Measurements from ENCODE around the gene PTER. TPM values are rescaled to one million over a fixed set of nuclear protein-coding genes. Genes with fewer than 3 reads are reported as not detected.

PTER gene
- total RNA-seq, 3 donors from 2014 or later: 15.7 to 28.7 (median 19.6) TPM

- intact Hi-C loops (cut with DNase I, micrococcal nuclease): no loop called here
- DNase-seq (no peak), ATAC-seq (no peak)
- Histone ChIP-seq H3K9me3 (no peaks in the 10 kb centered on the region), H3K4me3 (no peak overlapping the region), H3K36me3 (ENCODE audit: low read depth) (no peaks in the 10 kb centered on the region), H3K4me1 (ENCODE audit: low read depth) (no peaks in the 10 kb centered on the region)
- no peak for TF ChIP-seq CTCF (IDR thresholded peaks at IDR 0.05)
Observed at GRCh38 chr10:16510843-16511242, 74.0 kb downstream of the PTER start.

GRCh38 chr10:16518822-16519221, 82.0 kb downstream of the PTER start:
- intact Hi-C loops (cut with DNase I, micrococcal nuclease): no loop called here
- Histone ChIP-seq H3K36me3 (ENCODE audit: low read depth) (no peaks in the 10 kb centered on the region), H3K9me3 (no peaks in the 10 kb centered on the region), H3K4me3 (no peak overlapping the region), H3K4me1 (ENCODE audit: low read depth) (peaks cover 7% of the 10 kb centered on the region)
- ATAC-seq (no peak), DNase-seq (no peak)
- TF ChIP-seq CTCF (IDR thresholded peaks at IDR 0.05): no peak

DNA sequence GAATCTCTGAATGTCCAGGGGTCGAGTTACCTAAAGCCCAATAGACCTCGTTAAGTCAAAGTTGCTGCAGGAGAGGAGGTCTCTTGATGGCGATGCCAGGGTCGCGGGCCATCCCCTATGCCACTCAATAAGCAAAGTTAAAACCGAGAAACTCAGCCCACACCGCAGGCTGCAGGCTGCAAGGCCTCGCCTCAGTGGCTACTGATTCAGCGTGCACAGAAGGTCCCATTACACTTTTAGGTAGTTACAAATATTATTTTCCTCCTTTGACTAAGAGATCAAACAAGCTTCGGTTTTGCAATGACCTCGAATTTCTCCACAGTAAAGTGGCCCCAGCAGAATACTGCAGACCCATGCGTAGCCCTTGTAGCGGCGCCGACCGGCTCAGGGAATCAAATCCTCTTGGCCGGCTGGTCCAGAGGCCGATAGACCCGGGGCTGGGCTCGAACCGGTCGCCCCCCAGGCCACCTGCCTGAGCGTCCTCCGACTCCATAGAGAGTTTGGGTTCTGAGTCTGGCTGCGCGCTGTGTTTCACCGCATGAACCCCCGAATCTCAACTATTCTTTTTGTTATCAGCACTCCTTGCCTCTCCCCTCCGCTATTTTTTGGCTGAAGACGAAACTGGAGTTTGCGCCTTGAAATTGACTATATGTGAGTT, 82.6 kb downstream of the PTER start:
- no peak for TF ChIP-seq CTCF (IDR thresholded peaks at IDR 0.05)
- H3K4me3 ChIP-seq: no peak overlapping the region

GRCh38 chr10:16519908-16520861, 83.4 kb downstream of the PTER start:
- no peak for TF ChIP-seq CTCF (IDR thresholded peaks at IDR 0.05)
- Histone ChIP-seq H3K9me3 (no peaks in the 10 kb centered on the region), H3K36me3 (ENCODE audit: low read depth) (no peaks in the 10 kb centered on the region), H3K4me3 (no peak overlapping the region), H3K4me1 (ENCODE audit: low read depth) (peaks cover 7% of the 10 kb centered on the region)
- no peak for DNase-seq
- intact Hi-C loops (cut with DNase I, micrococcal nuclease): no loop called here
- ATAC-seq: peak; percentile 51

More for the DNA sequence above, 82.6 kb downstream of the PTER start:
- H3K36me3 ChIP-seq (ENCODE audit: low read depth): no peaks in the 10 kb centered on the region
- peaks cover 7% of the 10 kb centered on the region for H3K4me1 ChIP-seq (ENCODE audit: low read depth)
- intact Hi-C loops (cut with DNase I, micrococcal nuclease): no loop called here
- no peaks in the 10 kb centered on the region for H3K9me3 ChIP-seq
- DNase-seq (no peak), ATAC-seq (no peak)

DNA sequence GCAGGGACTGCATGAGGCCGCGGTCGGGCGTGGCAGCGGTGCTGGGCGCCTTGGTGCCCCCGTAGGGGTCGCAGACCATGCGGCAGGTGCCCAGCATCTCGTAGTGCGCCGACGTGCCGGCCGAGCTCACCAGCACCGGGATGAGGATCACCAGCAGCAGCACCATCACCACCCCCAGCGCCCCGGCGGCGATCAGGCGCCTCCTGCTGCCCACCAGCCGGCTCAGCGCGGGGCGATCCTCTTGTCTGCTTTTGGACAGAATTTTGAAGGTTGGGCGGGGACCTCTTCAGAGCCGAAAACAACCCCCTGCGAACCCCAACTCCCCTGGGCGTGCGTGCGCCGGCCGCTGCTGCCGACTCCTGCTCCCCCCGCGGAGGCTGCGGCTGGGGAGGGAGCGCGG, 84.1 kb downstream of the PTER start:
- ATAC-seq (peak; percentile 43), DNase-seq (peak; percentile 6 to 45 (median 24))
- H3K4me1 ChIP-seq (ENCODE audit: low read depth): peaks cover 7% of the 10 kb centered on the region
- TF ChIP-seq CTCF (IDR thresholded peaks at IDR 0.05): no peak
- intact Hi-C loops (cut with DNase I, micrococcal nuclease): no loop called here
- no peak overlapping the region for H3K4me3 ChIP-seq
- H3K36me3 ChIP-seq (ENCODE audit: low read depth): no peaks in the 10 kb centered on the region
- H3K9me3 ChIP-seq: no peaks in the 10 kb centered on the region
